ENCODE results near the gene RSPH3.

RSPH3 gene

GRCh38 chr6:158934157-158934556 is 65.8 kb downstream of the RSPH3 start:
- H3K4me3 ChIP-seq (replicated peaks in 1 of 2; ENCODE audit: low read depth in 2 of 2, low read length in 2 of 2): no peak overlapping the region
- no peak for TF ChIP-seq CTCF (IDR thresholded peaks at IDR 0.05; ENCODE audit: low read depth, low read length)
- no peak for DNase-seq (ENCODE audit: low read depth in 2 of 2)

- no peak for TF ChIP-seq CTCF (IDR thresholded peaks at IDR 0.05; ENCODE audit: low read depth, low read length)
- H3K4me3 ChIP-seq (replicated peaks in 1 of 2; ENCODE audit: low read depth in 2 of 2, low read length in 2 of 2): no peak overlapping the region
- DNase-seq (ENCODE audit: low read depth in 2 of 2): no peak
Measured at GRCh38 chr6:158933079-158933595, 66.9 kb downstream of the RSPH3 start.

- no peak for TF ChIP-seq CTCF (IDR thresholded peaks at IDR 0.05; ENCODE audit: low read depth, low read length)
- no peak overlapping the region for H3K4me3 ChIP-seq (replicated peaks in 1 of 2; ENCODE audit: low read depth in 2 of 2, low read length in 2 of 2)
- no peak for DNase-seq (ENCODE audit: low read depth in 2 of 2)
Measured at GRCh38 chr6:158928068-158928467, 71.9 kb downstream of the RSPH3 start.

- no peak overlapping the region for H3K4me3 ChIP-seq (replicated peaks in 1 of 2; ENCODE audit: low read depth in 2 of 2, low read length in 2 of 2)
- DNase-seq (ENCODE audit: low read depth in 2 of 2): peak; percentile 7 to 85
- no peak for TF ChIP-seq CTCF (IDR thresholded peaks at IDR 0.05; ENCODE audit: low read depth, low read length)
Measured at GRCh38 chr6:158926414-158926813, 73.6 kb downstream of the RSPH3 start.

- no peak for DNase-seq (ENCODE audit: low read depth in 2 of 2)
- H3K4me3 ChIP-seq (replicated peaks in 1 of 2; ENCODE audit: low read depth in 2 of 2, low read length in 2 of 2): no peak overlapping the region
- no peak for TF ChIP-seq CTCF (IDR thresholded peaks at IDR 0.05; ENCODE audit: low read depth, low read length)
Measured at GRCh38 chr6:158924499-158925455, 75.2 kb downstream of the RSPH3 start.

GRCh38 chr6:158923805-158924498 is 76.0 kb downstream of the RSPH3 start:
- TF ChIP-seq CTCF (IDR thresholded peaks at IDR 0.05; ENCODE audit: low read depth, low read length): no peak
- H3K4me3 ChIP-seq (replicated peaks in 1 of 2; ENCODE audit: low read depth in 2 of 2, low read length in 2 of 2): no peak overlapping the region
- no peak for DNase-seq (ENCODE audit: low read depth in 2 of 2)

Measured in cardiac fibroblast (primary cell).